Gastrocnemius medialis (tissue), 4 donors: ENCODE data around the gene CYP2E1. TPM values are rescaled to one million over a fixed set of nuclear protein-coding genes. Genes with fewer than 3 reads are reported as not detected.

Experiments
- ATAC-seq, 2 donors: fragments of 150-250 bp; one replicate each; pipeline ENCODE4 v1.9.1; 2016
- DNase-seq, 2 donors: peaks; one replicate each; pipeline ENCODE4 v3.0.0-alpha.2; 2019
- H3K27ac ChIP-seq, 4 donors: fragments of 200-600 bp; sonication (generic); 1 replicate in 1 of 4; 2 replicates in 3 of 4; pipeline ENCODE4 v1.5.1; 2016 to 2018; ENCODE audit warnings: mild to moderate bottlenecking in 2 of 4, moderate library complexity in 1 of 4
- H3K27me3 ChIP-seq, 3 donors: fragments of 200-600 bp; sonication (generic) in 2 of 3; 1 replicate in 1 of 3; 2 replicates in 2 of 3; pipeline versions ENCODE4 v1.5.1 to v1.6.0; 2016 to 2019; ENCODE audit warnings: mild to moderate bottlenecking in 1 of 3, moderate library complexity in 1 of 3
- H3K36me3 ChIP-seq, 2 donors: fragments of 200-600 bp; sonication (generic) in 1 of 2; one replicate each; pipeline ENCODE4 v1.5.1; 2017 to 2018
- H3K4me1 ChIP-seq, 2 donors: fragments of 200-600 bp; sonication (generic) in 1 of 2; one replicate each; pipeline ENCODE4 v1.5.1; 2016 to 2017; ENCODE audit warnings: mild to moderate bottlenecking in 2 of 2
- H3K4me3 ChIP-seq, 4 donors: fragments of 200-600 bp; sonication (generic) in 3 of 4; 1 replicate in 1 of 4; 2 replicates in 3 of 4; pipeline ENCODE4 v1.5.1; 2016 to 2019; ENCODE audit warnings: mild to moderate bottlenecking in 2 of 4
- H3K9me3 ChIP-seq, 3 donors: fragments of 200-600 bp; sonication (generic) in 2 of 3; 1 replicate in 1 of 3; 2 replicates in 2 of 3; pipeline ENCODE4 v1.5.1; 2016 to 2019
- POLR2A ChIP-seq, 2 donors: fragments of 450-650 bp; IDR thresholded peaks; one replicate each; pipeline ENCODE4 v1.6.1; 2017; ENCODE audit warnings: antibody characterized with exemption in 2 of 2, mild to moderate bottlenecking in 2 of 2, moderate library complexity in 2 of 2
- in situ Hi-C, 4 donors: fragments of 200-750 bp; cut with MboI; loops; one replicate each; pipeline versions ENCODE4 v1.15.0 to v1.8.0; 2017; ENCODE audit warnings: low sequenced_read_pairs in 4 of 4
- intact Hi-C: fragments of 100-400 bp; cut with DNase I; formaldehyde crosslinking; loops from one replicate; pipeline ENCODE4 v1.15.1; 2023; ENCODE audit warnings: low total_unique reads
- total RNA-seq, 4 donors: library from RNA; depleted of rRNA; stranded (reverse); fragments of >200 nt; gene quantifications; one replicate each; pipeline versions ENCODE4 v1.1.0 to v1.2.3, GENCODE V29; 2016
- TF ChIP-seq, protein P1 (sequence below), 5 experiments: fragments of 450-650 bp in 3 of 5; fragments of 200-600 bp in 2 of 5; sonication (generic) in 2 of 5; IDR thresholded peaks in 4 of 5; conservative IDR thresholded peaks in 1 of 5; 1 replicate in 4 of 5; 2 replicates in 1 of 5; pipeline ENCODE4 v1.5.1; 2016 to 2019; ENCODE audit warnings: antibody characterized with exemption in 5 of 5, mild to moderate bottlenecking in 3 of 5, moderate library complexity in 3 of 5

Gene CYP2E1
- total RNA-seq, 4 donors from 2014 or later, result 0.97 to 14.0 (median 4.4) TPM

DNA sequence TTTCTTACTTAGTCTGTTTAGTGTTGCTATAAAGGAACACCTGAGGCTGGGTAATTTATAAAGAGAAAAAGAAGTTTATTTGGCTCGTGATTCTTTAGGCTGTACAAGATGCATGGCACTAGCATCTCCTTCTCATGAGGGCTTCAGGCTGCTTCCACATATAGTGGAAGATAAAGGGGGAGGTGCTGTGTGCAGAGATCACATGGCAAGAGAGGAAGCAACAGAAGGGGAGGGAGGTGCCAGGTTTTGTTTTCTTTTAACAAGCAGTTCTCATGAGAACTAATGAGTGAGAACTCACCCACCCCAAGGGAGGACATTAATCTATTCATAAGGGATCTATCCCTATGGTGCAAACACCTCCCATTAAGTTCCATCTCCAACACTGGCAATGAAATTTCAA, 17.3 kb downstream of the CYP2E1 start:
- H3K27ac ChIP-seq, result no peak overlapping the region
- no peak overlapping the region for H3K4me3 ChIP-seq
- DNase-seq, result no peak
- peaks cover 0 to 6% (median 0%) of the 10 kb centered on the region in 3 donors for H3K27me3 ChIP-seq
- no peaks in the 10 kb centered on the region for H3K9me3 ChIP-seq
- no peaks in the 10 kb centered on the region for H3K4me1 ChIP-seq
- H3K36me3 ChIP-seq, result no peaks in the 10 kb centered on the region
- no peak for ATAC-seq
- no peak for TF ChIP-seq POLR2A (IDR thresholded peaks at IDR 0.05)
- TF ChIP-seq, protein P1, sequence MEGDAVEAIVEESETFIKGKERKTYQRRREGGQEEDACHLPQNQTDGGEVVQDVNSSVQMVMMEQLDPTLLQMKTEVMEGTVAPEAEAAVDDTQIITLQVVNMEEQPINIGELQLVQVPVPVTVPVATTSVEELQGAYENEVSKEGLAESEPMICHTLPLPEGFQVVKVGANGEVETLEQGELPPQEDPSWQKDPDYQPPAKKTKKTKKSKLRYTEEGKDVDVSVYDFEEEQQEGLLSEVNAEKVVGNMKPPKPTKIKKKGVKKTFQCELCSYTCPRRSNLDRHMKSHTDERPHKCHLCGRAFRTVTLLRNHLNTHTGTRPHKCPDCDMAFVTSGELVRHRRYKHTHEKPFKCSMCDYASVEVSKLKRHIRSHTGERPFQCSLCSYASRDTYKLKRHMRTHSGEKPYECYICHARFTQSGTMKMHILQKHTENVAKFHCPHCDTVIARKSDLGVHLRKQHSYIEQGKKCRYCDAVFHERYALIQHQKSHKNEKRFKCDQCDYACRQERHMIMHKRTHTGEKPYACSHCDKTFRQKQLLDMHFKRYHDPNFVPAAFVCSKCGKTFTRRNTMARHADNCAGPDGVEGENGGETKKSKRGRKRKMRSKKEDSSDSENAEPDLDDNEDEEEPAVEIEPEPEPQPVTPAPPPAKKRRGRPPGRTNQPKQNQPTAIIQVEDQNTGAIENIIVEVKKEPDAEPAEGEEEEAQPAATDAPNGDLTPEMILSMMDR (IDR thresholded peaks at IDR 0.05 in 4 of 5, conservative IDR thresholded peaks at IDR 0.05 in 1 of 5), result no peak
- intact Hi-C loops, result no loop called here
- in situ Hi-C loops, result no loop called here

DNA sequence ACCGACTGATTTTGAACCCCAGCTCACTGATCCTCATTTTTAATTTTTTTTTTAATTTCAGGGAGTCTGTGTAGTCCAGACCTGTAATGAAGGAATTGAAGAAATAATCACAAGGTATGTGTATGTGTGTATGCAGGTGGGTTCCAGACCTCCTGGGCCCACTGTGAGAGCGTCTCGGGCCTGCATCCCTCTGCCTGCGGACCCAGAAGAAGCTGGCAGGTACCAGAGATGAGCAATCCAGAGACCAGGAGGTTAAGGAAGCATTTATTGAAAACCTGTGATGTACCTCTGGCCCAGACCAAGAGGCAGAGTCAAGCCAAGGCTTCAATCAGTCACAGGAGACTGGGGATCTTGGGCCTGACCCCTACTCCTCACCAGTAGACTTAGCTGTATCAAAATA, 27.4 kb downstream of the CYP2E1 start:
- Histone ChIP-seq H3K36me3 (no peaks in the 10 kb centered on the region), H3K27me3 (peaks cover 0 to 6% (median 0%) of the 10 kb centered on the region in 3 donors), H3K4me3 (no peak overlapping the region), H3K27ac (no peak overlapping the region), H3K4me1 (no peaks in the 10 kb centered on the region), H3K9me3 (no peaks in the 10 kb centered on the region)
- no peak for ATAC-seq
- no peak for TF ChIP-seq POLR2A (IDR thresholded peaks at IDR 0.05)
- TF ChIP-seq, protein P1 (IDR thresholded peaks at IDR 0.05 in 4 of 5, conservative IDR thresholded peaks at IDR 0.05 in 1 of 5), result no peak
- in situ Hi-C loops (no loop called here), intact Hi-C loops (no loop called here)
- DNase-seq, result no peak

DNA sequence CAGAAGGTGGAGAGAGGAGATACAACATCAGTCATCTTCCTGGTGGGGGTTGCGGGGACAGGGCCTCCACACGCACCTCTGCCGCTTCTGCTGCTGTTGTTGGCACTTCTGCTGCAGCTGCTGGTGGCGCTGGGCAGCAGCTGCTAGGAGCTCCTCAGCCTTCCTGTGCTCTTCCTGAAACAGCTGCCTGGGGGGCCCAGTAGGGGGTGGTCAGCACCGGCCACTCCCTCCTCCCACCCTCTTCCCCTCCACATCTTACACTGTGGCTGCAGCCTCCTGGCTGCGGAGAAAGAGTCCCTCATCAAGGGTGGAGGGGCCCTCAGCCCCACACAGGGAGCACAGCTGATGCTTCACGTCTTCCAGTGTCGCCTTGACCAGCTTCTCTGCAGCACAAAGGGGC, 28.4 kb downstream of the CYP2E1 start:
- H3K4me1 ChIP-seq, result no peaks in the 10 kb centered on the region
- H3K36me3 ChIP-seq, result no peaks in the 10 kb centered on the region
- no peaks in the 10 kb centered on the region for H3K9me3 ChIP-seq
- in situ Hi-C loops (no loop called here), intact Hi-C loops (no loop called here)
- no peak overlapping the region for H3K27ac ChIP-seq
- H3K27me3 ChIP-seq, result peaks cover 0 to 6% (median 0%) of the 10 kb centered on the region in 3 donors
- DNase-seq (no peak), ATAC-seq (no peak)
- no peak overlapping the region for H3K4me3 ChIP-seq
- TF ChIP-seq, protein P1 (IDR thresholded peaks at IDR 0.05 in 4 of 5, conservative IDR thresholded peaks at IDR 0.05 in 1 of 5), result no peak
- TF ChIP-seq POLR2A (IDR thresholded peaks at IDR 0.05), result no peak

DNA sequence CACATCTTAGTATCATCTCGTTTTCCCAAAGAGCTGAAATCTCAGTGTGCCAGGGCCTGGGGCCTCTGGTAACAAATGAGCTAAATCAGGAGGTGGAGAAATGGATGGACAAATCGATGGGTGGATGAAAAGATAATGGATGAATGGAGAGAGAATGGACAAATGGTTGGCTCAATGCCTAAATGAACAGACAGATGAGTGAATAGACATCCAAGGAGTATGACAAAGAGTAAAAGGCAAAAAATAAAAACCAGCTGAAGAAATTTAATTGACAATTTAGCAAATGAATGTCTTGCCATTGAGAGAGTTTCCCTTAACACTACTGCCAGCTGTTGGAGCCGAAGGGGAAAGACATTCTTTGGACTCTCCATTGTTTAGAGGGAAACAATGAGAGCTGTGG, 30.2 kb downstream of the CYP2E1 start:
- in situ Hi-C loops, result no loop called here
- intact Hi-C loops, result no loop called here
- ATAC-seq (no peak), DNase-seq (no peak)
- no peaks in the 10 kb centered on the region for H3K9me3 ChIP-seq
- H3K4me3 ChIP-seq, result no peak overlapping the region
- TF ChIP-seq, protein P1 (IDR thresholded peaks at IDR 0.05 in 4 of 5, conservative IDR thresholded peaks at IDR 0.05 in 1 of 5), result no peak
- no peak for TF ChIP-seq POLR2A (IDR thresholded peaks at IDR 0.05)
- H3K27me3 ChIP-seq, result peaks cover 0 to 6% (median 0%) of the 10 kb centered on the region in 3 donors
- no peak overlapping the region for H3K27ac ChIP-seq
- no peaks in the 10 kb centered on the region for H3K4me1 ChIP-seq
- no peaks in the 10 kb centered on the region for H3K36me3 ChIP-seq

DNA sequence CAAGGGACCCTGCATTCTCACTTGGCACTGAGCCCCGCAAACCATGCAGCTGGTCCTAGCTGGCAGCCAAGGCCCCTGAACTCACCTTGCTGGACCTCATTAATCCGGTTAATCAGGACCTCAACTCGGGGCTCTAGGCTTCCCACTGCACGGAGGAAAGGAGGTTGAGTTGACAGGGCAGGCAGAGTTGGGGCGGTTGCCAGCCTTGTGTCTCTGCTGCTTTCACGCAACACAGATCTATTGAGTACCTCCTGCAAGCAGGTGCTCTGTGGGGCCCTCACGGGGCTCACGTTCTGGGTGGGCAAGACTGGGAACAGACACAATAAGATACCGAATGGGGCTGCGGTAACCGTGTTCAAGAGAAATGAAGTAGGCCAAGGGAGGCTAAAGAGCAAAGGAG, 32.1 kb downstream of the CYP2E1 start:
- H3K4me3 ChIP-seq, result no peak overlapping the region
- DNase-seq (no peak), ATAC-seq (no peak)
- H3K9me3 ChIP-seq, result no peaks in the 10 kb centered on the region
- H3K4me1 ChIP-seq, result no peaks in the 10 kb centered on the region
- H3K27me3 ChIP-seq, result no peaks in the 10 kb centered on the region
- intact Hi-C loops (no loop called here), in situ Hi-C loops (no loop called here)
- no peak overlapping the region for H3K27ac ChIP-seq
- no peaks in the 10 kb centered on the region for H3K36me3 ChIP-seq
- TF ChIP-seq, protein P1 (IDR thresholded peaks at IDR 0.05 in 4 of 5, conservative IDR thresholded peaks at IDR 0.05 in 1 of 5), result no peak
- TF ChIP-seq POLR2A (IDR thresholded peaks at IDR 0.05), result no peak
